CD14-positive monocyte (primary cell): ENCODE results near the gene WRNIP1. TPM values are rescaled to one million over a fixed set of nuclear protein-coding genes. Genes with fewer than 3 reads are reported as not detected.

ENCODE experiments used
- DNase-seq, 3 donors: peaks; one replicate each; pipeline ENCODE4 v3.0.0-alpha.2; 2011 to 2022
- H2AFZ ChIP-seq: 2 replicates; pipeline ENCODE4 v1.6.0; 2012; ENCODE audit warnings: mild to moderate bottlenecking, low read depth, low read length, inconsistent platforms; ENCODE audit not compliant: insufficient read depth, poor library complexity, severe bottlenecking
- H3K27ac ChIP-seq, 2 donors: 1 replicate in 1 of 2; 2 replicates in 1 of 2; pipeline ENCODE4 v1.5.1; 2012 to 2013; ENCODE audit warnings: low read length in 2 of 2, control low read depth in 1 of 2, inconsistent platforms in 1 of 2, low read depth in 1 of 2, mild to moderate bottlenecking in 1 of 2
- H3K27me3 ChIP-seq, 2 donors: one replicate each; pipeline versions ENCODE4 v1.6.0 to v1.6.1; 2011 to 2013; ENCODE audit warnings: low read length in 2 of 2; ENCODE audit not compliant: control insufficient read depth in 2 of 2, insufficient read depth in 2 of 2
- H3K36me3 ChIP-seq, 2 donors: replicated peaks in 1 of 2; 1 replicate in 1 of 2; 2 replicates in 1 of 2; pipeline versions ENCODE4 v1.5.1 to v1.6.1; 2012 to 2013; ENCODE audit warnings: low read length in 2 of 2, control low read depth in 1 of 2, inconsistent platforms in 1 of 2, mild to moderate bottlenecking in 1 of 2; ENCODE audit not compliant: insufficient read depth in 2 of 2, control insufficient read depth in 1 of 2
- H3K4me1 ChIP-seq, 2 donors: 1 replicate in 1 of 2; 2 replicates in 1 of 2; pipeline versions ENCODE4 v1.5.1 to v1.6.1; 2012 to 2013; ENCODE audit warnings: low read length in 2 of 2, control low read depth in 1 of 2, inconsistent platforms in 1 of 2, mild to moderate bottlenecking in 1 of 2, moderate library complexity in 1 of 2; ENCODE audit not compliant: insufficient read depth in 2 of 2, control insufficient read depth in 1 of 2
- H3K4me2 ChIP-seq: replicated peaks from 2 replicates; pipeline ENCODE3; 2012; ENCODE audit warnings: low read length, moderate library complexity, mild to moderate bottlenecking; ENCODE audit not compliant: poor library complexity, severe bottlenecking; ENCODE audit errors: extremely low read depth
- H3K4me3 ChIP-seq, 3 experiments: fragments of 200-600 bp in 1 of 3; sonication (generic) in 1 of 3; replicated peaks in 1 of 3; 1 replicate in 2 of 3; 2 replicates in 1 of 3; pipeline ENCODE4 v1.5.1; 2011 to 2013; ENCODE audit warnings: low read length in 3 of 3, mild to moderate bottlenecking in 3 of 3, control low read depth in 2 of 3, low read depth in 2 of 3, inconsistent platforms in 1 of 3, moderate library complexity in 1 of 3
- H3K79me2 ChIP-seq: 2 replicates; pipeline ENCODE4 v1.6.0; 2012; ENCODE audit warnings: mild to moderate bottlenecking, control low read depth, inconsistent platforms, low read length, moderate library complexity; ENCODE audit not compliant: insufficient read depth
- H3K9ac ChIP-seq: 2 replicates; pipeline ENCODE4 v1.6.0; 2017; ENCODE audit warnings: low read length, mild to moderate bottlenecking; ENCODE audit not compliant: insufficient read depth, poor library complexity, severe bottlenecking
- H3K9me3 ChIP-seq, 2 donors: replicated peaks in 1 of 2; 1 replicate in 1 of 2; 2 replicates in 1 of 2; pipeline versions ENCODE4 v1.5.1 to v1.6.1; 2012 to 2013; ENCODE audit warnings: low read length in 2 of 2, control low read depth in 1 of 2; ENCODE audit not compliant: control insufficient read depth in 1 of 2, insufficient read depth in 1 of 2
- H4K20me1 ChIP-seq: 2 replicates; pipeline ENCODE4 v1.6.0; 2012; ENCODE audit warnings: mild to moderate bottlenecking, low read length, control low read depth, moderate library complexity; ENCODE audit not compliant: insufficient read depth
- H3K27ac Mint-ChIP-seq, 7 donors: one replicate each; pipeline ENCODE4 v1.8.0; 2020; ENCODE audit warnings: mild to moderate bottlenecking in 7 of 7, mixed read lengths in 7 of 7, moderate library complexity in 6 of 7, inconsistent platforms in 2 of 7
- H3K27me3 Mint-ChIP-seq, 3 donors: one replicate each; pipeline ENCODE4 v1.8.0; 2021 to 2022; ENCODE audit warnings: low read depth in 3 of 3, mild to moderate bottlenecking in 3 of 3, mixed read lengths in 3 of 3, moderate library complexity in 3 of 3, inconsistent platforms in 1 of 3
- H3K36me3 Mint-ChIP-seq, 2 donors: one replicate each; pipeline ENCODE4 v1.8.0; 2020; ENCODE audit warnings: mixed read lengths in 2 of 2, inconsistent platforms in 1 of 2, mild to moderate bottlenecking in 1 of 2
- H3K4me1 Mint-ChIP-seq: one replicate; pipeline ENCODE4 v1.8.0; 2020; ENCODE audit warnings: mild to moderate bottlenecking, mixed read lengths
- H3K4me3 Mint-ChIP-seq, 2 donors: one replicate each; pipeline ENCODE4 v1.8.0; 2020; ENCODE audit warnings: mild to moderate bottlenecking in 2 of 2, mixed read lengths in 2 of 2, moderate library complexity in 1 of 2
- H3K9me3 Mint-ChIP-seq, 7 donors: one replicate each; pipeline ENCODE4 v1.8.0; 2020 to 2022; ENCODE audit warnings: mixed read lengths in 7 of 7, mild to moderate bottlenecking in 6 of 7, moderate library complexity in 6 of 7, inconsistent platforms in 2 of 7
- CTCF ChIP-seq: fragments of 200-600 bp; IDR thresholded peaks from one replicate; pipeline ENCODE4 v1.8.0; 2022; ENCODE audit warnings: antibody characterized with exemption, mild to moderate bottlenecking
- WGBS: methylation state at CpG from one replicate; pipeline ENCODE4 v1.1.5; 2013; ENCODE audit warnings: missing lambda C conversion rate; ENCODE audit not compliant: insufficient coverage; 5-methylcytosine and 5-hydroxymethylcytosine counted together
- intact Hi-C, 2 donors: fragments of 100-400 bp; cut with micrococcal nuclease; formaldehyde crosslinking; loops; one replicate each; pipeline versions ENCODE4 v1.15.0 to v1.15.1; 2023
- polyA plus RNA-seq, 3 donors: library from polyadenylated mRNA; depleted of rRNA in 1 of 3; unstranded in 2 of 3; stranded (reverse) in 1 of 3; fragments of 300-500 nt in 2 of 3; fragments of >200 nt in 1 of 3; fragmentation: Illumina TruSeq in 2 of 3; gene quantifications; 1 replicate in 2 of 3; 2 replicates in 1 of 3; pipeline ENCODE4 v1.2.3, GENCODE V29; 2012 to 2021

Gene WRNIP1
- polyA plus RNA-seq, 3 donors = 17.5 to 25.8 (median 17.8) TPM

- H3K27me3 ChIP-seq = no peaks in the 10 kb centered on the region
- no peak overlapping the region for H3K9ac ChIP-seq
- no peaks in the 10 kb centered on the region for H4K20me1 ChIP-seq
- H3K9me3 ChIP-seq = no peaks in the 10 kb centered on the region
- H3K36me3 ChIP-seq = no peaks in the 10 kb centered on the region
- H3K27ac Mint-ChIP-seq = no peak overlapping the region
- H3K36me3 Mint-ChIP-seq = peaks cover 0 to 3% of the 10 kb centered on the region in 2 donors
- no peak overlapping the region for H3K4me2 ChIP-seq
- no peak overlapping the region for H3K4me3 ChIP-seq
- H3K4me1 ChIP-seq = peaks cover 29 to 32% of the 10 kb centered on the region in 2 donors
- intact Hi-C loops = no loop called here
- peaks cover 56% of the 10 kb centered on the region for H3K4me1 Mint-ChIP-seq
- no peak overlapping the region for H3K27ac ChIP-seq
- peaks cover 10% of the 10 kb centered on the region for H3K79me2 ChIP-seq
- H3K9me3 Mint-ChIP-seq = peaks cover 0 to 4% (median 0%) of the 10 kb centered on the region in 7 donors
- no peak for DNase-seq
- no peak overlapping the region for H2AFZ ChIP-seq
- no peak overlapping the region for H3K4me3 Mint-ChIP-seq
- 100% methylated on average over 6 of the region's 8 CpGs for WGBS
- no peak for TF ChIP-seq CTCF
- peaks cover 0 to 2% (median 2%) of the 10 kb centered on the region in 3 donors for H3K27me3 Mint-ChIP-seq
Measured at GRCh38 chr6:2802521-2803060, 37.4 kb downstream of the WRNIP1 start.

GRCh38 chr6:2803731-2804429 lies 38.7 kb downstream of the WRNIP1 start:
- H3K4me2 ChIP-seq = no peak overlapping the region
- no peak overlapping the region for H3K9ac ChIP-seq
- H3K27ac ChIP-seq = no peak overlapping the region
- H4K20me1 ChIP-seq = no peaks in the 10 kb centered on the region
- H3K79me2 ChIP-seq = peaks cover 10% of the 10 kb centered on the region
- Mint-ChIP-seq H3K36me3 (peaks cover 0 to 3% of the 10 kb centered on the region in 2 donors), H3K9me3 (peaks cover 0 to 4% (median 0%) of the 10 kb centered on the region in 7 donors), H3K4me3 (no peak overlapping the region), H3K27me3 (peaks cover 0 to 2% (median 2%) of the 10 kb centered on the region in 3 donors), H3K27ac (no peak overlapping the region), H3K4me1 (peaks cover 48% of the 10 kb centered on the region)
- peaks cover 16 to 19% of the 10 kb centered on the region in 2 donors for H3K4me1 ChIP-seq
- WGBS = 75% methylated on average over 6 of the region's 7 CpGs
- H3K9me3 ChIP-seq = no peaks in the 10 kb centered on the region
- H3K27me3 ChIP-seq = no peaks in the 10 kb centered on the region
- no peak overlapping the region for H3K4me3 ChIP-seq
- intact Hi-C loops = no loop called here
- no peak for TF ChIP-seq CTCF
- H3K36me3 ChIP-seq = no peaks in the 10 kb centered on the region
- no peak for DNase-seq
- H2AFZ ChIP-seq = no peak overlapping the region
